Renal cortex interstitium (tissue), 11 donors: ENCODE data around the gene WWTR1. TPM values are rescaled to one million over a fixed set of nuclear protein-coding genes. Genes with fewer than 3 reads are reported as not detected.

Experiments used
- DNase-seq, 11 donors: peaks; one replicate each; pipeline ENCODE4 v3.0.0-alpha.2; 2013; ENCODE audit warnings: low read depth in 9 of 11, low spot score in 4 of 11; ENCODE audit errors: extremely low read depth in 1 of 11
- polyA plus RNA-seq, 3 donors: library from polyadenylated mRNA; unstranded; fragments of 120-200 nt; gene quantifications; one replicate each; pipeline ENCODE4 v1.2.1, GENCODE V29; 2013; ENCODE audit not compliant: insufficient read length in 3 of 3

WWTR1 gene
- polyA plus RNA-seq, 3 donors: 92.3 to 117 (median 111) TPM

DNA sequence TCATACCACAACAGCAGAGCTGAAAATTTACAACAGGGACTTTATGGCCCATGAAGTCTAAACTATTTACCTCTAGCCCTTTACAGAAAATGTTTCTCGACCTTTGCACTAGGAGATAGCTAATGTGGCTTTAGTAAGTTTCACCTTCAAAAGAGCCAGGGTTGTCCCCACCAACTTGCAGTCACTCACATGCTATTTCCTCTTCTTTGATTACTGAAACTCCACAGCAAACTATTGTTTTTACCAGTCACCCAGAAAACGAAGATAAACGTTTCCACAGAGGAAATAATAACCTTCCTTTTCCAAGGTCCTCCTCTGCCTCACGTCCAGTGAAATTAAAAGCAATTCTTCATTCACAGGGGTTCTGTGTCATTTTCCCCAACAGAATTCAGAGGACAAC is 48.2 kb downstream of the WWTR1 start:
- DNase-seq: peak in 8 of 11 donors; percentile 21 to 75 (median 62)

DNA sequence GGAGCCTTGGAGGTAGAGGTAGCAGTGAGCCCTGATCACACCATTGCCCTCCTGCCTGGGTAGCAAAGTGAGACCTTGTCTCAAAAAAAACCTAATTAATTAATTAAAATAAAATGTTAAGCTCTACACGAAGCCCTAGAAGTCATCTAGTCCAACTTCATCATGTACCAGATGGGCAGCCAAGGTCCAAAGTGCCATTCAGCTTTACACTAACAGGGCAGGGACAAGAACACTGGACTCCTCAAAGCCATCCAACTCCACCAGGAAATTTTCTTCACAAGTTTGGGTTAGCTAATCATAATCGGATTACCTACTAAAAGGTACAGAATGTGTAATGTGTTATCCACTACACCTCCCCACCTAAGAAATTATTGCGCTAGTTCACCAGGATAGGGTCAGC is 48.8 kb downstream of the WWTR1 start:
- DNase-seq: no peak

DNA sequence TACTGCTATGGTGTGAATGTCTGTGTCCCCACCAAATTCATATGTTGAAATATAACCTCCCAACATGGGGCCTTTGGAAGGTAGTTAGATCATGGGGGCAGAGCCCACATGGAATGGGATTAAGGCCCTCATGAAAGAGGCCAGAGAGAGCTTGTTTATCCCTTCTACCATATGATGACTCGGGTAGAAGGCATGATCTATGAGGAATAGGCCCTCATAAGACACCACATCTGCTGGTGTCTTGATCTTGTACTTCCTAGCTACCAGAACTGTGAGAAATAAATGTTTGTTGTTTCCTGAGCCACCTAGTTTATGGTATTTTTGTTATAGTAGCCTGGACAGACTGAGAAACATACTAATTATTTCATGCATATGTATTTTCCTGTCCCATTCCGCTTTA is 51.9 kb downstream of the WWTR1 start:
- DNase-seq: no peak

DNA sequence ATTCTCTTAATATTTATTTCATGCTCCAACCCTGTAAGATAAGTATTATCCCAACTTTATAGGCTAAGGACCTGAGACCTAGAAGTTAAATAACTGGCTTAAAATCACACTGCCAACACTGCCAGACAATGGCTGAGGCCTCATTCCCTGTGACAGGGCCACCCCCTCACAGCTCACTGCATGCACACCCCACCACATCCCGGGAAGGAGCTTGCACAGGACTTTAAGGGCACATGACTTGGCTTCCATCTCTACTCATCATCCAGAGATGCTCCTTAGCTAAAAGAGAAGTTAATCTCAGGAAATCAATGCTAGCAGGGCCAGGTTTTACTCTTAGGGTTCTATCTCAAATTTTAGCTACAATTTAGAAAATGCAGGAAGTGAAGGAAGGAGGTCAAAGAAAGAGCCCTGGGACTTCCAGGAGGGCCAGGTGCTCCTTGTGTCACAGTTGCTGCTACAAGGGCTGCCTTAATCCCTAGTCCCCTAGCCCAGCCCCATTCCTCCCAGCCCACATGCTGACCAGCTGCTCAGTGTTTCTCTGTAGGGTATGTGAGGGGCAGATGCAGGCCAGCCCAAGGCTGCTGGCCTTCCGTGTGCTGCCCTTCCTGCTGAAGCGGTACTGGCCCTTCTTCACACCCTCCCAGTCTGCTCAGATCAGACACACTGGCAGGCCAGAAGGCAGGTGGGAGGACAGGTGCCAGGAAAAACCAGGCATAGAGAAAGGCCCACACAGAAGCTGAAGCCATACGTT is 53.5 kb downstream of the WWTR1 start:
- DNase-seq: no peak

DNA sequence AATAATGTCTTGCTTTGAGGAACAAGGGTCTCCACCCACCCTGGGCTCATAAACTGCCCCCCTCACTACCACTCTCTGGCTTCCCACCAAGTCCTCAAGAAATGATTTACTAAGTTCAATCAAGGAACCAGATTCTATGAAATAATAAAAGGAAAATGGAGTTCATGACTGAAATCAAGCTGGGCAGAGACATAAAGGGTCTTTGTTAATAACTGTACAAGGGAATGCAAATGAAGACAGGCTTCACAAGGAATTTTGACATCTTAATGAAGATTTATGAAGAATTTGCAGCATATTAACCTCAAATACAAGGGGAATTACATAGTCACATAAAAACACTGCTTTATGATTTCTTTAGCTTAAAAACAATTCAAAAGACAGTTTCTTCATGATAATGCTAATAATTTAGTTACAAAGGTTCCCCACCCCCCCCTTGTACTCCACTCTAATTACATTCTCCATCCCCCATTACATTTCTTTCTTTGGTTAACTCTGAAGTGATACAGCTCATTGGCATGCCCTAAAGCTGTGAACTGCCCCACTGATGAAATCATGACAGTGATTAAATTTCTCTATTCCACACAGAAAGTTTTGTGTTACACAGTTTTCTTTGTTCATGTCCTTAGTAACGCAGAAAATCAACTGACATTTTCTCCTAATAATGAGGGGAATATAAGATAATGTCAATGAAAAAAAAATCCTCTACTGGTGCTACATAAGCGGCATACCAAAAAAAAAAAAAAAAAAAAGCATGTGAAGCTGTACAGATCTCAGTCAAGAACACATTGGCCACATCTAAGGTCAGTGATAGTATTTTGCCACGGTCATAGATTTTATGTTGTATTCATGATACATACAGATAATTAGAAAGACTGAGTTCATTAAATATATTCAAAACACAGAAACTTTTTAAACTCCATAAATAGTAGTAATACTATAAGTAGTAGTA is 54.4 kb downstream of the WWTR1 start:
- peak in 9 of 11 donors; percentile 25 to 69 (median 42) for DNase-seq

DNA sequence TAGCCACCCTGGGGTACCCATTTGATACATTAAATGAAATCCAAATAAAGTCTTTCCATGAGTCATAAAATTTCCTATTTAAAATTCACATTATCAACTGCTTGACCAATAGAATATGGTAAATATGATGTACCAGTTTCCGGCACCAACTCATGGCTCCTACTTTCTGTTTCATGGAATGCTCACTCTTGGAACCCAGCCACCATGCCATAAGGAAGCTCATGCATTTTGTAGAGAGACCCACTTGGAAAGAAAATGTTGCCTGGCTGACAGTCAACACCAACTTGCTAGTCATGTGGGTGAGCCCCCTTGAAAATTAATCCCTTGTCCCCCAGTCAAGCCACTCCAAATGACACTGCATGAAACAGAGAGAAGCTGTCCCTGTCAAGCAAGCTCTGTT is 57.2 kb downstream of the WWTR1 start:
- no peak for DNase-seq

DNA sequence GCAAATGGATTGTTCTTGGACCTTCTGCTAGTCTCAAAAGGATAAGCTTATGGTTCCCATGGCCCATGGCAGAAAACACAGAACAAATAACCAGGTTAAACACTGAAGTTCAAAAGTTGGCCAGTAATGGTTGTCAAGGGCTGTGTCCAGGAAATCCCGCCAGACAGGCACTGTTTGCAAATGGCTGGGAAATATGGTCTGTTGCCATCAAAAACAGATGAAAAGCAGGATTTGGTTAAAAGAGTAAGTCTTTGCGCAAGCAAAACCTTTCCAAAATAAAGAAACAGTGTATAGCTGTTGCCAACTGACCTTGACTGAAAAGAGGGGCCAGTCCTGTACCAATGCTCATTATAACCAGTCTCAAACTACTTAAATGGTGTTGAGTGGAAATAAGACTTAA is 58.6 kb downstream of the WWTR1 start:
- no peak for DNase-seq

DNA sequence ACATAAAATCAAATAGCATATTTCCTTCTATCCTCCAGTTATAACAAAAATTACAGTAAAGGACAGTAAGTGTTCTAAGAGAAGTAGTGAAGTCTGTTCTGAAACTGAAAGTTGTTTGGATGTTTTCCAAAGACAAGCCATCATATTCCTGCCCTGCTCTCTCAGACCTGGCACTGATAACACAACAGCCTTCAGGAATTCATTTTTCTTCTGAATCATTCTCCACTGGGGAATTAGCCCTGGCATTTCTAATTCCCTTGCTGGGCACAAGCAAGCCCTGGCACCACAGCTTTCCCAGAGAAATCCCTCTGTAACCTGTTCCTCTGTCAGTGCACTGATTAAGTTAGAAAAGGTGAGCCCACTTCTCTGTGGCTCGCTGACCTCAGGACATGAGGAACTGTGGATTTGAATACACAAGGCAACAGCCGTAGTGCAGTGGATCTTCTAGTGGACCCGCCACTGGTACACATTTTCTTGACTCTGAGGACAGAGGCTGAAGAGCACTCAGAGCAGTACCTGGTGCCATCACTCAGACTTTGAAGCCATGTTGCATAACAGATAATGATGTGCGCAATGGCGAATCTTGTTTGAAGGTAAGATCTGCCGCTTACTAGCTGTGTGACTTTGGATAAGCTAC is 61.6 kb downstream of the WWTR1 start:
- DNase-seq: no peak

DNA sequence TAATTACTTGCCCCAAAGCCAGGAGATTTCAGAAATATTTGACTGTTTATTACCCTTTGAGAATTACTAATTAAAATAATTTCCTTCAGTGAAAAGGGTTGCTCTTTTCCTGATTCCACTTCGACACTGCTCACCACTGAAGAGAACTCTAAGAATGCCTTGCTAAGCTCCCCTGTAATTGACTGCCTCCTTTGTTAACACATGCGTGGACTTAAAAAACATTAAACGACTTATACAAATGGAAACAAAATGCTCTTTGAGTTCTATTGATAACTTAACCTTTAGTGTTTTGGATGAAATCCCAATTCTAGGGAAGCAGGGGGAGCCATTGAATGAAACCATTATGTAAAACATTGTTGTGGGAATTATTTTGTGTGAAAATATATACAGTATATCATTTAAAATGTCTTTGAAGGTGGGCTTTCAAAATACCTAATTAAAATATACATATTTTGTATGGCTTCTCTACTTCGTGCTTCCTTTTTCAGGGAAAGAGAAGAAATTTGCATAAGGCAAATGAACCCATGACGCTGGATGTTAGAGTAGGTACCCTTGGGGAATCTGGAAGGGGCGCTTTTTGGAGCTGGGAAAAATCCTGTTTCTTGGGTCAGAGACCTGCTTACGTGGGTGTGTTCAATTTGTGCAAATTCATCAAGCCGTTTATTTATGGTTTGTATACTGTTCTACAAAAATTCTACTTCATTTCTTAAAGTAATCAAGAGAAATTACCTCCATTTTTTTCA is 64.2 kb downstream of the WWTR1 start:
- DNase-seq: no peak

DNA sequence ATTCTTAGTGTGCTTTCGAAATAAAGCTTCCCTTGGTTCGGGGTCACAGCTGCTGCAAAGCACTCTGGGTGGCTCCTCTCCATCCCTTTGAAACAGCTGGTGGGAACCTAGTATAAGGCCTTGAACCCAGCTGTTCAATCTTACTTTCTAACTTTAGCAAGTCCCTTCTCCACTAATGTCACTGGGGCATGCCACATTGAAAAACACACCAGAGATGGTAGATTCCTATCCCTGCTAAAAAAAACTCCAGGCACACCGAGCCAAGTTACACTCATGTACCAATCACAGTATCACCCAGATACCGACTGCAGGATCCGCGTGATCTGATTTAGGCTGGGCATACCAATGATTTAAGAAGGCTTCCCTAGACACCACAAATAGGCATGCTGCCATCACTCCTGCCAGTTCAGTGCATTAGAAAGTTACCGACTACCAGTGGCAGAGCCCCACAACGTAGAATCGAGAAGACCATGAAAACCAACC is 65.0 kb downstream of the WWTR1 start:
- no peak for DNase-seq

DNA sequence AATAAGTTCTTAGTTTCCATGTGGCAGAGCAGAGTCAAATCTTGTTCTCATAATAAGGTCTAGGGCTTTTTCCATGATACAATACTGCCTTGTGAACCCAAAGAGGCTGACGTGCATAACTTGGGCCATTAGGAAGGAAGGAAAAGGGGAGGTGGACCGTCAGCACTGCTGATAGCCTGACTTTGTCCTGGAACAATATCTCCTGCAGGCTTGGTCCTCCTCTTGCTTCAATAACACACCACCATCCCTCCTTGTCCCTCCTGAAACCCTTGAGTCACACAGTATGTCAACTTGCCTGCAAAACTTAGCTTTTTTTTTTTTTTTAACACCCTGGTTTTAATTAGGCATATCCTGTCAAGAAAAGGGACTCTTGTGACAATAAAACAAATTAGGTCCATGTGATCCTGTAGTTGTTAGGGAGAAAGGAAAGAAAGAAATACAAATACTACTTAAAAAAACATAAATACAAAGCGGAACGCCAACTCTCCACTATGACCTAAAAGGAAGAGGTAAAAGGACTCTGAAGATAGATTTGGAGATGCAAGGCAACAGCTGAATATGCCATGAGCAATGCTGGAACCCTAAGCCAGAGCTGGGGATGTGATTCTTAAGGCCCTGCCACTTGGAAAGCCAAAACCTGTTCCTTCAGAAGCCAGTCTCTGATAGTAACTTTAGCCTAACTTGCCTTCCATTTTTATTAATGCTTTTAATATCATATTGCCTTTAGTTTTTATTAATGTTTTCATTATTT is 67.0 kb downstream of the WWTR1 start:
- DNase-seq: no peak

DNA sequence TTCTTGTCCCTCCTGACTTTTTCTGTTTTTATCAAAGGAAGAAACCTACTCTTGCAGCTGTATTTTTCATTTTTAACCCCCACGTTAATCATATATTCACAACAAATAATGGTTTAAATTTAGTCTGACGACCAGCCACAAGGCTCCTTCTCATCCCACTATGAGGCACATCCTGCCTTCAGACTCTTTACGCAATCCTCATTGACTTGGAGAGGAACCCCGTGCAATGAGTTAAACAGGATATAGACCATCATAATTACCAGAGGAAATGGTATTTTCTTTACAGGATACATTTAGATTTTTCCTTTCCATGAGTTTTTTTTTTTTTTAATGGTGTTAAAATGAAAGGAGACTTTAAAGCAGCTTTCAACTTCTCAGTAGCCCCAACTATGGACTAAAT is 68.5 kb downstream of the WWTR1 start:
- DNase-seq: no peak

DNA sequence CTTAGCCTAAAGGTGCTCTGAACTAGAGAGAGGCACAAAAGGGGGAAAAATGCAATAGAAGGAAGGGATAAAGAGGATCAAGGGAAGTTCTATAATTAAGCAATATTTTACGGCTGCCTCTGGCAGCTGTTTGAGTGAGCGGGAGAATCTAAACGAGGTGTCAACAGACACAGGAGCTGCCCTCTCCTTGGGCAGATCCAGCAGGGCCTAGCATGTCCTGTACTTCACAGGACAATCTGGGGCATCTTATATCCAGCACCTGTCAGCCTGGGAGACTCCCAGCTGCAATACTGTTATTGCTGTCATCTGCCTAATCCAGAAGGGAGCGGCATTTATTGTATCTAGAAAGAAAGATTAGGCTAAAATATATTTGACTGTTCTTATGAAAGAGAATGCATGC is 68.9 kb downstream of the WWTR1 start:
- no peak for DNase-seq

DNA sequence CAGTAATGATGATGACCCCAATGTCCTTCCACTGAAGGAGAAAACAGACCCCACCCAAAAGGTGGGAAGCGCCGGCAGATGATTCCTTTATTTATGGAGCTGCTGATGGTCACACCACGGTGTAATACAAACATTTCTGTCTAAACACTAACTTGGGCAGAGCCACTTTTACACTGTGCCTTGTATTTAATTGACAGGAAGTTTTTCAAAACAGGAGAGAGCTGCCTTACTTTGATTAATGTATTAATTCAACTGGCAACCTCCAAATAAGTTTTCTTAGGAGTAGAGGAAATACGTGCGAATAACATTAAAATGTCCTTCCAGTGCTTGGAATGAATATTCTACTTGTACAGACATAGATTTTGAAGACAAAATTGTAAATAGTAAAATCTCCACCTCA is 70.4 kb downstream of the WWTR1 start:
- DNase-seq: no peak

DNA sequence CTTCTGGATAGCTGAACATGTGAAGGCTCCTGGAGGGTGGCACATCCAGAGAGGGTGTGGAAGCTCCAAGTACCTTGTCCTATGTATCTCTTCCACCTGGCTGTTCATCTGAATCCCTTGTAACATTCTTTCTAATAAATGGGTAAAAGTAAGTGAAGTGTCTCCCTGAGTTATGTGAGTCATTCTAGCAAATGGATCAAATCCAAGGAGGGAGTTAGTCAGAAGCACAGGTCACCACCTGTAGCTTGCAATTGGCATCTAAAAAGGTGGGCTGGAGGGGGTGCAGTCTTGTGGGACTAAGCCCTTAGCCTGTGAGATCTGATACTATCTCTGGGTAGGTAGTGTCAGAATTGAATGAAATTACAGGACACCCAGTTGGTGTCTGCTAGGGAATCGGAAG is 71.0 kb downstream of the WWTR1 start:
- DNase-seq: no peak

DNA sequence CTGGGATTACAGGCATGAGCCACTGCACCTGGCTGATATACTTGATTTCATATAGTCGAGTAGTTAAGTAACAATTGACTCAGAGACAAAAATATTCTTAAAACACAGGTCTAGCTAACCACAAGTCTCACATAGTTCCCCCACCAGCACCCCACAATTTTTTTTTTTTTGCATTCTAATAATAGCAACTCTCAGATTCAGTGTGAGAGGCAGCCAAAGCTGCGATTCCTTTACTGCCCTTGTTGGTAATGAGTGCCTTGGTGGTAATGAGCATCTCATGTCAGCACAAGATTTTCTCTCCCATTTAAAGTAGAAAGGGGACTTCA is 72.5 kb downstream of the WWTR1 start:
- DNase-seq: no peak

DNA sequence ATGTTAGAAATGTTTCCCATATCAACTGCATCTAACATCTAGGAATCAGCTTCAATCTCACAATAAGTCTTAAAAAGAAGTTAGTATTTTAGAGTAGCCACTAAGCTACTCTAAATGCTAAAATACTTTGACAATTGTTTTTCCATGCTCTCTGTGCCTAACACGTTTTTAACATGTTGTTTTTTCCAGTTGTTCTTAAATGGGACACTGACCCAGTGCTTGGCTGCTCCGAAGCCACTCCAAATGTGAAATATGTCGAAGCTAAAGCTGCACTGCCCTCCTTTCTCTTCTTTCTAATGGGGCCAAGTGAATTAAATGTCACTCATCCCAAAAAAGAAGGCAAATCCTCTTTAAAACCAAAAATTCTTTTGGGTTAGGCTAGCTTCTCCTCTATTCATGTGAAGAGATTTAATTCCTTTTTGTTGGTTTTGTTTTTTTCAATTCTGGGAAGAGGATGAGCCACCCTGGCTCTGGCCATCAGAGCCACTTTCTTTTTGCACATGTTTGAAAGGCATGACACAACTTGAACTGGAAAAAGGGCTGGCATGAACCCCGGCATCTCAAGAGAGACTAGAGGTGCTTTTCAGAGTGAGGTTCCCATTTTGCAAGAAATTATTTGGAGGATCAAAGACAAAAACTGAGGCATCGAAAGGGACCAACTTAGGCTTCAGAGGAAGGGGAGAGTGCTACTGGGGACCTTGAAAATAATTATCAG is 73.7 kb downstream of the WWTR1 start:
- DNase-seq: no peak

DNA sequence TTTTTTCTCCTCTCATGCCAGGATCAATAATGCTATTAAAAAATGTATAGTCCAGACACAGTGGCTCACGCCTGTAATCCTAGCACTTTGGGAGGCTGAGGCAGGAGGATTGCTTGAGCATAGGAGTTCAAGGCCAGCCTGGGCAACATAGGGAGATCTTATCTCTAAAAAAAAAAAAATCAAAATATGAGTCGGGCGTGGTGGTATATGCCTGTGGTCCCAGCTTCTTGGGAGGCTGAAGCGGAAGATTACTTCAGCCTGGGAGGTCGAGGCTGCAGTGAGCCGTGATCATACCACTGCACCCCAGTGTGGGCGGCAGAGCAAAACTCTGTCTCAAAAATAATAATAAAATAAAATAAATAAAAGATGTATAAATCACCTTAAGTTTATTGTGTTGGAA is 75.4 kb downstream of the WWTR1 start:
- DNase-seq: no peak
